GM19468 (cell line): ENCODE results near the gene REX1BD.

Experiments used
- ATAC-seq: cut with Tn5 transposase; IDR thresholded peaks from one replicate; pipeline ENCODE4 v1.9.1; 2021; ENCODE audit warnings: mild to moderate bottlenecking, moderate library complexity, moderate number of reproducible peaks; ENCODE audit not compliant: unreplicated experiment; ENCODE audit errors: extremely low read depth

Gene REX1BD

DNA sequence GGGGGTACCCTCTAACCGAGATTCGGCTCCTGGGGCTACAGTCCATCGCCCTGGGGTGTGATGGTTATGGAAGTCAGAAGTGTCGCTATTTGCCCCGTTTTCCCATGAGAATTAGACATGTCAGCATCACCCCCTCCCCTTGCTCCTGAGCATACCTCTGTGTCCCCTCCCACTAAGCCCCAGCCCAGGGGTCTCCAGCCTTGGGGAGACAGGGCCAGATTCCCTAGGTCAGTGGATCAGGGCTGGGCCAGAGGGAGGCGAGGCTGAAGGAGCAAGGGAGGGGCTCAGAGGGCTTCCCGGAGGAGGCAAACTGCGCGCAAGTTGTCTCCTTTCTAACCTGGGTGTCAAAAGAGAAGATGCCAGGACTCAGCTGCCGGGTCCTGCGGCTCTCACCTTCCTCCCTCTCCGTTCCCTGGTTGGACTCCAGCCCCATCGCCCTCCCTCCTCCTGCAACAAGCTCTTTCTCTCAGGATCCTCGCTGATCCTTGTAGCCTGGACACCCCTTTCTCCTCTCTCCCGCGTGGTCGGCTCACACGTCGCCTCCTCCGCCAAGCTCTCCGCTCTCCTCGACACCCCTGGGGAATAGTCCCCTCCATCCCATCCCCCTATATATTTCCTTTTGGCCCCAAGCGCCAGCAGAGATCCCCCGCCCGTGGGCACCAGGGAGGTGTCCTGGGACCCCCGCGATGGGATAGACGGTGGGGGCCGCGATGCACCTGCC is 23.6 kb downstream of the REX1BD start:
- no peak for ATAC-seq

DNA sequence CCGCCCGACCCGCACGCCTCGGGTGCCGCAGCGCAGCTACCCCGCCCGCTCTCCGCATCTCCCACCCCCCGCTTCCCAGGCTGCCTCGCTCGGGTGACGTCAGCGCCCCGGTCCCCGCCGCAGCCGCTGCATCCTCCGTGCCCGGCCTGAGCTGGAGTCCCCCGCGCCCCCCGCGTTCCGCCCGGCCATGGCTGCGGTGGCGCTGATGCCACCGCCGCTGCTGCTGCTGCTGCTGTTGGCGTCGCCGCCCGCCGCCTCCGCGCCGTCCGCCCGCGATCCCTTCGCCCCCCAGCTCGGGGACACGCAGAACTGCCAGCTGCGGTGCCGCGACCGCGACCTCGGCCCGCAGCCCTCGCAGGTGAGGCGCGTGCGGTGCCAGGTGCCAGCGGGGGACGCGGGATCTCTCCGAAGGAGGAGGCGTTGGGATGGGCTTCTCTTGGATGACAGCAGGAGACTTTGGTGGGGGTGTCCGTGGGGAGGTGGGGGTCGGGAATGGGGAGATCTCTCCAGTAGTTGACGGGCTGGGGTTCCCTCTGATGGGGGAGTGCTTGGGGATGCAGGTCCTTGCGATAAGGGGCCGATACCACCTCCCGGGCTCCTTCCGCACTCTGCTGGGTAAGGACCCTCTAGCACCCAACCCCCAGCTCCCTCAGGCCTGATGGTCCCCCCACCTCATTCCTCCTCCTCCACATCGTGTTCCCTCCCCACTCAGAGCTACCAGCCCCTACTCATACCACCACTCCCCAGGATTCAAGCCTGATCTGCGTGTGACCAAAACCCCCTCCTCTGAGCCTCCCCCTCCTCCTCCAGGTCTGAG is 24.4 kb downstream of the REX1BD start, which contains the start of gene TMEM59L:
TMEM59L (plus strand) TSS at position 99 of the 817 bp plus-strand sequence; CDS start at position 188, 89 bp downstream.
- ATAC-seq, result no peak

DNA sequence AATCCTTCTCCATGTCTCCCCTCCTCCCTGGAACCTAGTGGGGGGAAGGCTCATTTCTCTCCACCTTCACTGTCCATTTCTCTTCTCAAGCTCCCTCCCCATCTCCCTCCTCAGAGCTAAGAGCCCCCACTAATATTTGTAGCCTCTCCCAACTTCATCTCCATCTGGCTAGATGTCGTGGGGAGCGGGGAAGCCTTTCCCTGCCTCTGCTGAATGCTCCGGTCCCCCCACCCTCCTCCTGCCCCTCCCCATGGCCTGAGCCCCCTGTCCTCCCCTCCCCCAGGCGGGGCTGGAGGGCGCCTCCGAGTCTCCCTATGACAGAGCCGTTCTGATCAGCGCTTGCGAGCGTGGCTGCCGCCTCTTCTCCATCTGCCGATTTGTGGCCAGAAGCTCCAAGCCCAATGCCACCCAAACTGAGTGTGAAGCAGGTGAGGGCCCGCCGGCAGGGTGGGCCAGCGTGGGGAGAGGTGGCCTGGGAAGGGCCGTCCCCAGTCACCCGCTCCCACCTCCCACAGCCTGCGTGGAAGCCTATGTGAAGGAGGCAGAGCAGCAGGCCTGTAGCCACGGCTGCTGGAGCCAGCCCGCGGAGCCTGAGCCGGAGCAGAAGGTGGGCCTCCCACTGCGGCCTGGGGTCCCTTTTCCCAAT is 25.1 kb downstream of the REX1BD start:
- no peak for ATAC-seq

DNA sequence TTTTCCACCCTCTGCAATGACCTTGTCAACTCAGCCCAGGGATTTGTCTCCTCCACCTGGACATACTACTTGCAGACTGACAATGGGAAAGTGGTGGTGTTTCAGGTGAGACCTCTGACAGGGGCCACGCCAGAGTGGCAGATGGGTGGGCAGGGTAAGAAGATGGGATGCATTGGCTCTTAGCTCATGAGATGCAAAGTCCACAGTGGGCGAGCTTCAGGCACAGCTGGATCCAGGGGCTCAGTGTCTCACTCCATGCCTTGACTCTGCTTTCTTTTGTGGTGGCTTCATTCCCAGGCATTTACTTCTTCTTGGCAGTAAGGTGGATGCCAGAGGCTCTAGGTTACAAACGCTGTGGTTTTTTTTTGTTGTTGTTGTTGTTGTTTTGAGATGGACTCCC is 27.4 kb downstream of the REX1BD start:
- ATAC-seq, result no peak

DNA sequence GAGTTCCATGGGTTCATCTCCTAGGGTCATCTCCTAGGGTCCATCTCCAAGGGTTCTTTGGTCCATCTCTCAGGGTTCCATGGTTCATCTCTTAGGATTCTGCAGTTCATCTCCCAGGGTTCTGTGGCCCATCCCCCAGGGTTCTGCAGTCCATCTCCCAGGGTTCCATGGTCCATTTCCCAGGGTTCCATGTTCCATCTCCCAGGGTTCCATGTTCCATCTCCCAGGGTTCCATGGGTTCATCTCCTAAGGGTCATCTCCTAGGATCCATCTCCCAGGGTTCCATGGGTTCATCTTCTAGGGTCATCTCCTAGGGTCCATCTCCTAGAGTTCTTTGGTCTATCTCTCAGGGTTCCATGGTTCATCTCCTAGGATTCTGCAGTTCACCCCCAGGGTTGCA is 29.0 kb downstream of the REX1BD start:
- no peak for ATAC-seq

DNA sequence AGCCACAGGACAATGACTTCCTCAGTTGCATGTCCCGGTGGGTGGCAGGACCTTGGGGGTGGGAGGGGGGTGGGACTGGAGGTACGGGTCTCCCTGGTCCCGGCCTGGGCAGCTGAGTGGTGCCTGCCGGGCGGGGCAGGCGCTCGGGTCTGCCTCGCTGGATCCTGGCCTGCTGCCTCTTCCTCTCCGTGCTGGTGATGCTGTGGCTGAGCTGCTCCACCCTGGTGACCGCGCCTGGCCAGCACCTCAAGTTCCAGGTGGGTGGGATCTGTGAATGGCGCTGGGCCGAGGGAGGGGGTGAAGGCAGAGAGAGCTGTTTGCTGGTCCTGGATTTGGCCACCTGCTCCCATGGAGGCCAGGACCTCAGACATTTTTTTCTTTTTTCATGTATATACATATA is 29.6 kb downstream of the REX1BD start:
- no peak for ATAC-seq

DNA sequence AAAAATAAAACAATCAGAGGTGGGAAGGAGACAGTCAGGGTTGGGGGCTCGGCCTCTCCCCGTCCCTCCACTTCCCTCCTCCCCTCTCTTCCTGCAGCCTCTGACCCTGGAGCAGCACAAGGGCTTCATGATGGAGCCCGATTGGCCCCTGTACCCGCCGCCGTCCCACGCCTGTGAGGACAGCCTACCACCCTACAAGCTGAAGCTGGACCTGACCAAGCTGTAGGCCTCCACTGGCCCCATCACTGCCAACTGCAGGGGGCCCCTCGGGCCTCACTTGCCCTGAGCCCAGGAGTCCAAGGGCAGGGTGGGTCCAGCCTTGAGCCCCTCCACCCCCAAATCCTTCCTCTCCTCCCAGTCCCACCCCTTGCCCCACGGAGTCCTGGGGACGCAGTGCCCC is 31.7 kb downstream of the REX1BD start:
- no peak for ATAC-seq

DNA sequence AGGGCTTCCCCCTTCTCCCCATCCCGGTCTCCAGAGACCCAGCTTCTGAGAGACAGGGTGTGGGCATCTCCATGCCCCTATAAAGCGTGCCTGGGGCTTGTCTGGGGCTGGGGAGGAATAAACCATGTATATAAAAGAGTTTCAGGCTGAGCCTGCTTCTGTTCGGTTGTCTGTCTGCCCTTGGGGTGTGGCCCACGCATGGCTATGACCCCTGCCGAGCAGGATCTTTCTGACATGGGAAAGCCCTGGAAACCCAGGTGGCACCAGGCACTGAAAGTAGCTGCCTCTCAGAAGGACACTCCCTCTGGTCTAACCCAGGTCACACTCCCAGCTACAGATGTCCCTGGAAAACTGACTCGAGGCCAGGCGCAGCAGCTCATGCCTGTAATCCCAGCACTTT is 32.3 kb downstream of the REX1BD start:
- ATAC-seq, result no peak

DNA sequence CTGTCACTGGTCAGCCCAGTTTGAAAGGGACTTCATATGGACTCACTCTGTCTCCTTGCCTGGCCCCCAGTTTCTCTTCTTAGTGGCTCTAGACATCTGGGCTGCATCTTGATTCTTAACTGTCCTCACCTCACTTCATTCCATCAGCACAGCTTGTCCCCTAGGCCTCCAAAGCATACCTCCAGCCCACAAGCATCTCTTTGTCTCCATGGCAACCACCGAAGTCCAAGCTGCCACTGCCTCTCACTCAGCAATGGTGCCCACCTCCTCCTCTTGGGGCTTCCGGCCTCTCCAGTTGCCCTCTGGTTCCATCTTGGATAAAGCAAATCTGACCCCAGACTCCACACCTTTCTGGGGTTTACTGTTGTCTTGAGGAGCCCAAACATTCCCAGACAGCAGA is 38.3 kb downstream of the REX1BD start:
- ATAC-seq, result no peak

DNA sequence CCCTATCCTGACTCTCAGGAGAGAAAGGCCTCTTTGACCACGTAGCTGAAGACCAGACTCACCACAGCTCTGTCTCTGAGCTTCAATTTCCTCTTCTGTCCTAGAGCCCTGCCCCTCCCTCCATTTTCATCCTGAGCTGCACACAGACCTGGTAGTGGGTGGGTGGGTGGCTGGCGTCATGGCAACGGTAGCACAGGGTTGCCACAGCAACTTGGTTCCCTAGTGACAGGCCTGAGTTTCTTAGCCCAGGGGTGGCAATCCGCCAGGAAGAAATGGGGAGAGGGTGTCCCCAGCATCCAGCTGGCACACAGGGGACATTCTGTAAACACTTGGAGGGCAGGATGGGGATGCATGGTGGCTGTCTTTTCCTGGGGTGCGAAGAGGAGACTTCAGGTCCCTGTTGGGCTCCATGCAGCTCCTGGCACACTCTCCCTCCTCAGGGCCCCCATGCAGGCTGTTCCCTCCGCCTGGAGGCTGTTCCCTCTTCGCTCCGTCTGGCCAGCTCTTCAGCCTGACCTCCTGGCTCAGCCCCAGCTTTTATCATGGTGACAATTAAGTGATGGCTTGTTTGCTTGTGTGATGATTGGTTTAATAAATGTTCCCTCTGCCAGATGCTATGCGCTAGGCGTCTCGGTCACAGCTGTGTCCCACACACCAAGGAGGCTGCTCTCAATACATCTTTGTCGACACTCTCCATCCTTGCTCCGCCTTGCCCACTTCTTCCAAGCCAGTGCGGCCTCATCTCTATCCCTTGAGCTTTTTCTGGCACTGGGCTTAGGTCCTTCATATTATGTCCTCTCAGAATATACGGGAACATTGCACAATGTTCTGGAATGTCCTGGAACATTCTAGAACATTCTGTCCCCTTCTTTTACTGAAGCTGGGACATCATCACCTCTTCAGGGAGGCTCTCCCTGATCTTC is 40.8 kb downstream of the REX1BD start:
- no peak for ATAC-seq

DNA sequence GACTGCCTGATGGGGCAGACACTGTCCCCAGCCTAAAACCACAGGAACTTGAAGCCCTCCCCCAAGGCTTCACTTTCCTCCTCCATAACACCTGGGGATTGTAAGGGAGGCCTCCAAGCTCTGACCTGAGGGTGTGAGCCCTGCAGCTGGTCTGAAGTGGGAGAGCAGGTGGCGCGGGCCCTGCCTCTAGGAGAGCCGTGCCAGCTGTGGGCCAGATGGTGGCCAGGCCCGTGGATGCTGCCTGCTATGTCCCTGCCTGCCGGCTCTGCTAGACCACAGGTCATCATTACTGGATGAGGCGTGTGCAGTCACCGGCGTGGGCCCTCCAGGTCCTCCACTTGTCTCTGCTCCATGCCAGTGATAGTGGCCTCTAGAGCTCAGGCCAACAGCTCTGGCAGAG is 44.7 kb downstream of the REX1BD start:
- ATAC-seq, result no peak

DNA sequence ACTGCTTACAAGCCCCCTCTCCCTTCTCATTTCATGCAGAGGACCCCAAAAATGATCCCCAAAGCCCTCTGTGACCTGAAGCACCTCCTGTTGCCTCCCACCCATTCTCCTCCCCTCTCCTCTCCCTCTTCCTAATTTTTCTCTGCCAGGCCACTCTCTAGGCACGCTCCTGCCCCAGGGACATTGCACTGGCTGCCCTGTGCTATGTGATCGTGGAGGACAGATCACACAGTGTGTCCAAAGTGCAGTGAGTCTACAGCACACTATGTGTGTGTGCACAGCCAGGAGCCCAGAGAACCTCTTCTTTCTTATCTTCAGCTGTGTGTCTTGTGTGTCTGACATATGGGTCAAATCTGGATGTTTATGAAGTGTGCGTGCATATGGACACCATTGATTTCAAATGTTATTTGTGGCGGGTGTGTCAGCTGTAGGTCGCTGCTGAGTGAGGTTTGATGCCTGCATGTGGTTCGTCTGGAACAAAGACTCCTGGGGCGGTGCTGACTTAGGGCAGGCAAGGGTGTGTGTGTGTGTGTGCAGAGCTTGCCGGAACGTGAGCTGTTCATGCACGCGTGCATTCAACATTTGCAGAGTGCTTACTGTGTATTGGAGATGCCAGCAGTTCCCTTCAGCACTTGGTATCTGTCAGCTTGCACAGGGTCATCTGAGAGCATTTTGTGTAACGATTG is 46.2 kb downstream of the REX1BD start:
- ATAC-seq, result no peak

DNA sequence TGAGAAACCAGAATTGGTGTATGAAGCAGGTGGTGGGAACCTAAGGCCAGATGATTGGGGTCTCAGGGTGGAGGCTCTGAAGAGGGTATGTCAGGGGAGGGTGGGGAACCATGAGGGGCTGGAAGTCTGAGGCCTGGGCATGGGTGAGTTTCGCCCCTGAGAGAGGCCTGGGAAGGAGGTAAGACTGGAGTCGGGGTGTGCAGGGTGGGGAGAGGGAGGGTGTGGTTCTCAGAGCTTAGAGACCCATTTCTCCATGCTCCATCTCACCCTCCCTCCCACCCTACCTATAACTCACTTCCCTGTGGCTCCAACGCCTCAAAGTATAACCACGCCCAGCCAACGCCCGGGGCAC is 47.2 kb downstream of the REX1BD start:
- no peak for ATAC-seq

DNA sequence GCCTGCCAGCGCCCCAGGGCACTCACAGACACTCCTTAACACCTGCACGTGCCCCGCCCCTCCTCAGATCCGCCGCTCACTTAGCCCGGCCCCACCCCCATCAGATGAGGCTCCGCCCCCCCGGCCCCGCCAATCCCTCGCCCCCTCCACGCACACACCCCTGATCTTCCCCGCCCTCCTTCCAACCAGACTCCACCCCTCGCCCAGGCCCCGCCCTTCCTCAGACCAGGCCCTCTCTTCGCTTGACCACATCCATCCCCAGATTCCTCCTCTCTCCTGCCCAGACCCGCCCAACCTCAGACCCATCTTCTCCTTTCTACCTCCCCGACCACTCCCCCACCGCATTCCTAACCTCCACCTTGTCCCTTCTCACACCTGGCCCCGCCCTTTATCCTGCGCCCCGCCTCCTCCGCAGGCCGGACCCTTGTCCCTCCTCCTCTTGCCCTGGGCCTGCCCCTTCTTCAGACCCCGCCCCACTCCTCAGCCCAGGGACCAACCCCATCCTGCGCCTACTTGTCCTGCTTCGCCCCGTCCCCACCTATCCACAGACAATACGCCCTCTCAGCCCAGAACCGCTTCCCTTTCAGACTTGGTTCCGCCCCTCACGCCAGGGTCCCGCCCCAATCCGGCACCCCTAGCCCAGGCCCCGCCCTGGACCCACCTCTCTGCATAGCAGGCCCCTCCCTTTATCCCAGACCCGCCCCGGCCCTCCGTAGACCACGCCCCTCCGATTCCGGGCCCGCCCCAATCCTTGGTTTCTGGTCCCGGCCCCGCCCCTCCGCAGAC is 47.8 kb downstream of the REX1BD start:
- peak; percentile 51 for ATAC-seq

DNA sequence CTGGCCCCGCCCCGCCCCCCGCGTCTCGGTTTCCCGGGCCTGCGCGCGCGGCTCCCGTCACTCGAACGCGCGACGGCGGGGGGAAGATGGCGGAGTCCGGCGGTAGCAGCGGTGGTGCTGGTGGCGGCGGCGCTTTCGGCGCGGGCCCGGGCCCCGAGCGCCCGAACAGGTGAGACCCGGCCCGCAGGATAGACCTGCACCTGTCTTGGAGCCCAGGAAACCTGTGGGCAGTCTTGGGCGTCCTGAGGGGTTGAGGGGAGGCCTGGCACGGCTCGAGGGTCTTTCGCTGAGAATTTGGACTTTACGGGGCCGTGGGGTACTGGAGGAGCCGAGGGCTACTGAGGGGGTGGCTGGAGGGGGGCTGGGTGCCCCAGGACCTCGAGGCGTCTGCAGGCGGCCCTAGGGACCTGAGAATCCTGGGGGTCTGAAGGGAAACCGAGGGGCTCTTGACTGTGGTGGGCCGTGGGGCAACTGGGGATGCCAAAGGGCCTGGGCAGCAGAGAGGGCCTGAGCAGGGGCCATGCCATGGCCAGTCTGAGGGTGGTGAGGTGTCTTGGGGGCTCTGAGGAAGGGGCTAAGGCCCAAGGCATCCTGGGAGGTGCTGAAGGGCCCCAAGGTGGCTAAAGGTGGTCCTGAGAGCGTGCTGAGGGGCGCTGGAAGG is 48.5 kb downstream of the REX1BD start, which contains the start of gene KLHL26:
KLHL26 (plus strand) TSS at position 60 of the 661 bp plus-strand sequence; CDS start at position 87, 27 bp downstream.
- ATAC-seq, result no peak

DNA sequence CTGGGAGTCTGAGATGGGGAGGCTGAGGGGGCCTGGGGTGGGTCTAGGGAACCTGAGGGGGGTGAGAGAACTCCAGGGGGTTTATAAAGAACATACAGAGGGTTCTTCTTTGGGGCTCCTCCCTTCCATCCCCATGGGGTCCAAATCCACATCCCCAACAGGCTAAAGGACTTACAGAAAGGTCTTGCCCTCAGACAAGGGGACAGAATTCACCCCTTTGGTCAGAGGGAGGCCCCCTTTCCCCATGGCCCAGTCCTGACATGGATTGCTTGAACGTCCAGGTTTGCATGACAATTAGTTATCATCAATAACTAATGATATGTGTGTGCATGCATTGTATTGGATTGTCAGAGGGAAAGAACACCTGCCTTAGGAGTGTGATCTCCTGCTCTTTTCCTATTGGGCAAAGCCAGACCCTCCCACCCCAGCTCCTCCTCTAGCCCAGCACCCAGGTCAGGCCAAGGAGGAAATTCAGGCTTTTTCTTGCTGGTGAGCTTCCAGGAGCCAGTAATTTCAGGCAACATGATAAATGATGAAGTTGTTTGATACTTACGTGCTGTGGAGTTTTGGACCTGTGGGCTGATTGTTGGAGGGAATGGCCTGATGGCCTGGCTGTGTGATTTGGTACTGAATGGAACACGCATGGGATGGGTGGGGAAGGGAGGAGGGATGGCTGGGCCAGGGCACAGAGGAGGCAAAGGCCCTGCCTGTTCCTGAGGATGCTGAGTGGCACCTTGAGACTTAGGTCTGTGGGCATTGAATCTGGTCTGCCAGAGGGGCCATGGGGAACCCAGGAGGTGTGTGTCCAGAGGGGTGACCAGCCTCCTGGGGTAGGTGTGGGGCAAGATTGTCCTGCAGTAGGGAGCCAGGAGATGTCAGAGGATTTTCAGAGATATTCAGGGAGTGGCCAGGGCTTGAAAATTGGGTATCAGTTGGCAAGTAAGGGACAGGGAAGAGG is 49.4 kb downstream of the REX1BD start:
- ATAC-seq, result no peak

DNA sequence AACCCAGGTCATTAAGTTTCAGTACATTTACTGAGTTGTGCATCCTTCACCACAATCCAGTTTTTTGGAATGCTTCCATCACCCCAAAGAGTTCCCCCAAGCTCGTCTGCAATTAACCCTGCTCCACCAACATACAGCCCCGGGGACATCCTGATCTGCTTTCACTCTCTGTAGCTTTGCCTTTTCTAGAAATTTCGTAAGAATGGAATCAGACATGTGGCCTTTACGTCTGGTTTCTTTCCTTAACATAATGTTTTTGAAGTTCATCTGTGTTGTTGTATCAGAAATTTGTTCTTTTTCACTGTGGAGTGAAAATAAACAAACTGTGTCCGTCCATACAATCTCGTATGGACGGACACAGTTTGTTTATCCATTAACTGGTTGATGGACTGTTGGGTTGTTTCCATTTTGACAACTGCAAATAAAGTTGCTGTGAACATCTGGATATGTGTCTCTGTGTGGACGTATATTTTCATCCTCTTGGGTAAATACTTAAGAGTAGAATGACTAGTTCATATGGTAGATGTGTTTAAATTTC is 51.2 kb downstream of the REX1BD start:
- no peak for ATAC-seq
